HEK293 (cell line): ENCODE data around the gene LDLRAD4.

Experiments
- CTCF ChIA-PET: fragments of 350-600 bp; formaldehyde crosslinking; extraction: SDS; loops from one replicate; lab custom pipeline; 2021; ENCODE audit warnings: antibody characterized with exemption; lab: Yijun Ruan, JAX
- POLR2A ChIA-PET: fragments of 300-600 bp; formaldehyde crosslinking; extraction: SDS; loops from one replicate; lab custom pipeline; 2020; ENCODE audit warnings: antibody characterized with exemption, inconsistent platforms; lab: Yijun Ruan, JAX
- H3K27ac ChIP-seq: fragments of 200-500 bp; sonication (Bioruptor generic); 2 replicates; pipeline ENCODE4 v1.5.1; 2014; ENCODE audit warnings: low read depth, low read length, control low read depth, inconsistent platforms; ENCODE audit errors: extremely low read depth
- H3K36me3 ChIP-seq, 2 experiments: fragments of 200-500 bp in 1 of 2; sonication (Bioruptor generic) in 1 of 2; 1 replicate in 1 of 2; 2 replicates in 1 of 2; pipeline ENCODE4 v1.5.1; 2014 to 2017; ENCODE audit warnings: inconsistent platforms in 2 of 2, low read length in 2 of 2; ENCODE audit not compliant: control insufficient read depth in 2 of 2, insufficient read depth in 1 of 2
- H3K4me1 ChIP-seq: fragments of 200-500 bp; sonication (Bioruptor generic); 2 replicates; pipeline ENCODE4 v1.5.1; 2014; ENCODE audit warnings: mild to moderate bottlenecking, low read length, inconsistent platforms; ENCODE audit not compliant: control insufficient read depth, insufficient read depth
- H3K4me3 ChIP-seq: 2 replicates; pipeline ENCODE4 v1.5.1; 2011; ENCODE audit warnings: low read depth, mild to moderate bottlenecking, control low read depth, low read length, moderate library complexity
- H3K9me3 ChIP-seq: fragments of 200-500 bp; sonication (Bioruptor generic); 2 replicates; pipeline ENCODE4 v1.5.1; 2014; ENCODE audit warnings: low read depth, low read length, inconsistent platforms; ENCODE audit not compliant: control insufficient read depth, insufficient read depth
- GFI1B ChIP-seq: fragments of 450-650 bp; formaldehyde crosslinking; IDR thresholded peaks from 2 replicates; pipeline ENCODE4 v1.5.1; 2016; ENCODE audit warnings: missing biosample characterization, missing genetic modification characterization
- GLI2 ChIP-seq: fragments of 450-650 bp; formaldehyde crosslinking; IDR thresholded peaks from 2 replicates; pipeline ENCODE4; 2017; ENCODE audit warnings: missing biosample characterization, missing genetic modification characterization, low read depth, borderline replicate concordance
- GLI4 ChIP-seq: fragments of 450-650 bp; formaldehyde crosslinking; IDR thresholded peaks from 2 replicates; pipeline ENCODE4 v1.5.1; 2016; ENCODE audit warnings: missing biosample characterization, missing genetic modification characterization
- HOXC10 ChIP-seq: sonication (generic); formaldehyde crosslinking; IDR thresholded peaks from 2 replicates; pipeline ENCODE4 v1.8.1; 2023; ENCODE audit warnings: mild to moderate bottlenecking, missing genetic modification reagents
- KLF16 ChIP-seq: fragments of 450-650 bp; formaldehyde crosslinking; IDR thresholded peaks from 2 replicates; pipeline ENCODE4 v1.5.1; 2017; ENCODE audit warnings: missing biosample characterization, missing genetic modification characterization
- YY2 ChIP-seq: fragments of 450-650 bp; formaldehyde crosslinking; IDR thresholded peaks from 2 replicates; pipeline ENCODE4 v1.5.1; 2016; ENCODE audit warnings: missing biosample characterization, missing genetic modification characterization
- ZNF146 ChIP-seq: fragments of 450-650 bp; formaldehyde crosslinking; IDR thresholded peaks from 2 replicates; pipeline ENCODE4 v1.5.1; 2016; ENCODE audit warnings: missing biosample characterization, missing genetic modification characterization
- ZNF221 ChIP-seq: fragments of 450-650 bp; formaldehyde crosslinking; IDR thresholded peaks from 2 replicates; pipeline ENCODE4 v1.5.1; 2017; ENCODE audit warnings: missing biosample characterization, missing genetic modification characterization, borderline replicate concordance
- ZNF302 ChIP-seq: fragments of 450-650 bp; formaldehyde crosslinking; IDR thresholded peaks from 2 replicates; pipeline ENCODE4 v1.5.1; 2016; ENCODE audit warnings: missing biosample characterization, missing genetic modification characterization, low read depth
- ZNF529 ChIP-seq: fragments of 450-650 bp; formaldehyde crosslinking; IDR thresholded peaks from 2 replicates; pipeline ENCODE4 v1.5.1; 2017; ENCODE audit warnings: missing genetic modification characterization, missing biosample characterization; ENCODE audit not compliant: insufficient replicate concordance
- ZNF549 ChIP-seq: fragments of 450-650 bp; IDR thresholded peaks from 2 replicates; pipeline ENCODE4 v1.5.1; 2018; ENCODE audit warnings: missing biosample characterization, missing genetic modification characterization, mild to moderate bottlenecking, inconsistent platforms, moderate library complexity
- ZNF560 ChIP-seq: fragments of 450-650 bp; formaldehyde crosslinking; IDR thresholded peaks from 2 replicates; pipeline ENCODE4 v1.5.1; 2017; ENCODE audit warnings: missing biosample characterization, missing genetic modification characterization, borderline replicate concordance
- ZNF600 ChIP-seq: fragments of 450-650 bp; formaldehyde crosslinking; IDR thresholded peaks from 2 replicates; pipeline ENCODE4 v1.5.1; 2016; ENCODE audit warnings: missing biosample characterization, missing genetic modification characterization
- ZNF785 ChIP-seq: fragments of 450-650 bp; formaldehyde crosslinking; IDR thresholded peaks from 2 replicates; pipeline ENCODE4 v1.5.1; 2016; ENCODE audit warnings: missing biosample characterization, missing genetic modification characterization
- ZXDB ChIP-seq: fragments of 450-650 bp; formaldehyde crosslinking; IDR thresholded peaks from 2 replicates; pipeline ENCODE4 v1.5.1; 2016; ENCODE audit warnings: missing biosample characterization, missing genetic modification characterization
- TF ChIP-seq, protein P1 (sequence below): fragments of 450-650 bp; IDR thresholded peaks from 2 replicates; pipeline ENCODE4 v1.5.1; 2018; ENCODE audit warnings: missing biosample characterization, mild to moderate bottlenecking, missing genetic modification characterization
- TF ChIP-seq, protein P2 (sequence below): fragments of 450-650 bp; formaldehyde crosslinking; IDR thresholded peaks from 2 replicates; pipeline ENCODE4 v1.5.1; 2017; ENCODE audit warnings: missing biosample characterization, missing genetic modification characterization
- TF ChIP-seq, protein P3 (sequence below): fragments of 450-650 bp; formaldehyde crosslinking; IDR thresholded peaks from 2 replicates; pipeline ENCODE4 v1.5.1; 2016; ENCODE audit warnings: missing biosample characterization, missing genetic modification characterization
- TF ChIP-seq, protein P4 (sequence below): fragments of 450-650 bp; formaldehyde crosslinking; IDR thresholded peaks from 2 replicates; pipeline ENCODE4 v1.5.1; 2016; ENCODE audit warnings: missing biosample characterization, missing genetic modification characterization

LDLRAD4 gene

DNA sequence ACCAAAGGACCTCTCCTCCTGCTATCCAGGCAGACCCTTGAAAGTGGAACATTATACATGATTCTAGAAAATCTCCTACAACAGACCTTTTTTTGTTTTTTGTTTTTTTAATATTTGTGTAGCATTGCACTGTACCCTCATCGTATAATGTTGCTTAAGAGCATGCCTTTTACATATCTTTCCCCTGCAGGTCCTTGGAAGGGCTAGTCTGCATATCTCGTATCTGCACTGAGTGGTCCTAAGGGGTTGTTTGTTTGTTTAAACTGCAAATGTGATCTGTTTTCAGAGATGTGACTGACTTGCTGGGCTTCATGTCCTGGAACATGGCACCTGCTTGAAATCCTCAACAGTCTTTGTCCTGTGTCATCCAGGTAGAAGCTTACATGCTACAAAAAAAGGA, 303.7 kb downstream of the LDLRAD4 start:
- no peak overlapping the region for H3K27ac ChIP-seq
- ChIA-PET CTCF (interaction anchor here (0.6 to 2.1 kb wide), 3 partner anchors 21 to 553 kb away, joined by 3 to 8 read pairs (median 3); no protein-coding TSS in a partner anchor), POLR2A (no interaction called here)
- no peaks in the 10 kb centered on the region for H3K9me3 ChIP-seq
- no peaks in the 10 kb centered on the region for H3K36me3 ChIP-seq
- no peak overlapping the region for H3K4me3 ChIP-seq
- TF ChIP-seq ZNF785 (tag by site-specific recombination) (no peak), ZNF600 (no peak), KLF16 (tag by site-specific recombination) (no peak), YY2 (tag by site-specific recombination) (no peak), ZXDB (tag by site-specific recombination) (no peak), GLI4 (tag by site-specific recombination) (no peak), ZNF302 (tag by site-specific recombination) (no peak), ZNF529 (tag by site-specific recombination) (no peak), GLI2 (no peak), GFI1B (no peak), ZNF560 (tag by site-specific recombination) (no peak), ZNF146 (no peak), HOXC10 (CRISPR knock-in tag) (no peak), ZNF221 (tag by site-specific recombination) (no peak), ZNF549 (tag by site-specific recombination) (no peak)
- TF ChIP-seq, protein P1, sequence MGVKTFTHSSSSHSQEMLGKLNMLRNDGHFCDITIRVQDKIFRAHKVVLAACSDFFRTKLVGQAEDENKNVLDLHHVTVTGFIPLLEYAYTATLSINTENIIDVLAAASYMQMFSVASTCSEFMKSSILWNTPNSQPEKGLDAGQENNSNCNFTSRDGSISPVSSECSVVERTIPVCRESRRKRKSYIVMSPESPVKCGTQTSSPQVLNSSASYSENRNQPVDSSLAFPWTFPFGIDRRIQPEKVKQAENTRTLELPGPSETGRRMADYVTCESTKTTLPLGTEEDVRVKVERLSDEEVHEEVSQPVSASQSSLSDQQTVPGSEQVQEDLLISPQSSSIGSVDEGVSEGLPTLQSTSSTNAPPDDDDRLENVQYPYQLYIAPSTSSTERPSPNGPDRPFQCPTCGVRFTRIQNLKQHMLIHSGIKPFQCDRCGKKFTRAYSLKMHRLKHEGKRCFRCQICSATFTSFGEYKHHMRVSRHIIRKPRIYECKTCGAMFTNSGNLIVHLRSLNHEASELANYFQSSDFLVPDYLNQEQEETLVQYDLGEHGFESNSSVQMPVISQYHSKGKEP (tag by site-specific recombination), result no peak
- TF ChIP-seq, protein P2, sequence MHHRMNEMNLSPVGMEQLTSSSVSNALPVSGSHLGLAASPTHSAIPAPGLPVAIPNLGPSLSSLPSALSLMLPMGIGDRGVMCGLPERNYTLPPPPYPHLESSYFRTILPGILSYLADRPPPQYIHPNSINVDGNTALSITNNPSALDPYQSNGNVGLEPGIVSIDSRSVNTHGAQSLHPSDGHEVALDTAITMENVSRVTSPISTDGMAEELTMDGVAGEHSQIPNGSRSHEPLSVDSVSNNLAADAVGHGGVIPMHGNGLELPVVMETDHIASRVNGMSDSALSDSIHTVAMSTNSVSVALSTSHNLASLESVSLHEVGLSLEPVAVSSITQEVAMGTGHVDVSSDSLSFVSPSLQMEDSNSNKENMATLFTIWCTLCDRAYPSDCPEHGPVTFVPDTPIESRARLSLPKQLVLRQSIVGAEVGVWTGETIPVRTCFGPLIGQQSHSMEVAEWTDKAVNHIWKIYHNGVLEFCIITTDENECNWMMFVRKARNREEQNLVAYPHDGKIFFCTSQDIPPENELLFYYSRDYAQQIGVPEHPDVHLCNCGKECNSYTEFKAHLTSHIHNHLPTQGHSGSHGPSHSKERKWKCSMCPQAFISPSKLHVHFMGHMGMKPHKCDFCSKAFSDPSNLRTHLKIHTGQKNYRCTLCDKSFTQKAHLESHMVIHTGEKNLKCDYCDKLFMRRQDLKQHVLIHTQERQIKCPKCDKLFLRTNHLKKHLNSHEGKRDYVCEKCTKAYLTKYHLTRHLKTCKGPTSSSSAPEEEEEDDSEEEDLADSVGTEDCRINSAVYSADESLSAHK, result no peak
- TF ChIP-seq, protein P3, sequence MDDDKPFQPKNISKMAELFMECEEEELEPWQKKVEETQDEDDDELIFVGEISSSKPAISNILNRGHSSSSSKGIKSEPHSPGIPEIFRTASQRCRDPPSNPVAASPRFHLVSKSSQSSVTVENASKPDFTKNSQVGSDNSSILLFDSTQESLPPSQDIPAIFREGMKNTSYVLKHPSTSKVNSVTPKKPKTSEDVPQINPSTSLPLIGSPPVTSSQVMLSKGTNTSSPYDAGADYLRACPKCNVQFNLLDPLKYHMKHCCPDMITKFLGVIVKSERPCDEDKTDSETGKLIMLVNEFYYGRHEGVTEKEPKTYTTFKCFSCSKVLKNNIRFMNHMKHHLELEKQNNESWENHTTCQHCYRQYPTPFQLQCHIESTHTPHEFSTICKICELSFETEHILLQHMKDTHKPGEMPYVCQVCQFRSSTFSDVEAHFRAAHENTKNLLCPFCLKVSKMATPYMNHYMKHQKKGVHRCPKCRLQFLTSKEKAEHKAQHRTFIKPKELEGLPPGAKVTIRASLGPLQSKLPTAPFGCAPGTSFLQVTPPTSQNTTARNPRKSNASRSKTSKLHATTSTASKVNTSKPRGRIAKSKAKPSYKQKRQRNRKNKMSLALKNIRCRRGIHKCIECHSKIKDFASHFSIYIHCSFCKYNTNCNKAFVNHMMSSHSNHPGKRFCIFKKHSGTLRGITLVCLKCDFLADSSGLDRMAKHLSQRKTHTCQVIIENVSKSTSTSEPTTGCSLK, result no peak
- TF ChIP-seq, protein P4, sequence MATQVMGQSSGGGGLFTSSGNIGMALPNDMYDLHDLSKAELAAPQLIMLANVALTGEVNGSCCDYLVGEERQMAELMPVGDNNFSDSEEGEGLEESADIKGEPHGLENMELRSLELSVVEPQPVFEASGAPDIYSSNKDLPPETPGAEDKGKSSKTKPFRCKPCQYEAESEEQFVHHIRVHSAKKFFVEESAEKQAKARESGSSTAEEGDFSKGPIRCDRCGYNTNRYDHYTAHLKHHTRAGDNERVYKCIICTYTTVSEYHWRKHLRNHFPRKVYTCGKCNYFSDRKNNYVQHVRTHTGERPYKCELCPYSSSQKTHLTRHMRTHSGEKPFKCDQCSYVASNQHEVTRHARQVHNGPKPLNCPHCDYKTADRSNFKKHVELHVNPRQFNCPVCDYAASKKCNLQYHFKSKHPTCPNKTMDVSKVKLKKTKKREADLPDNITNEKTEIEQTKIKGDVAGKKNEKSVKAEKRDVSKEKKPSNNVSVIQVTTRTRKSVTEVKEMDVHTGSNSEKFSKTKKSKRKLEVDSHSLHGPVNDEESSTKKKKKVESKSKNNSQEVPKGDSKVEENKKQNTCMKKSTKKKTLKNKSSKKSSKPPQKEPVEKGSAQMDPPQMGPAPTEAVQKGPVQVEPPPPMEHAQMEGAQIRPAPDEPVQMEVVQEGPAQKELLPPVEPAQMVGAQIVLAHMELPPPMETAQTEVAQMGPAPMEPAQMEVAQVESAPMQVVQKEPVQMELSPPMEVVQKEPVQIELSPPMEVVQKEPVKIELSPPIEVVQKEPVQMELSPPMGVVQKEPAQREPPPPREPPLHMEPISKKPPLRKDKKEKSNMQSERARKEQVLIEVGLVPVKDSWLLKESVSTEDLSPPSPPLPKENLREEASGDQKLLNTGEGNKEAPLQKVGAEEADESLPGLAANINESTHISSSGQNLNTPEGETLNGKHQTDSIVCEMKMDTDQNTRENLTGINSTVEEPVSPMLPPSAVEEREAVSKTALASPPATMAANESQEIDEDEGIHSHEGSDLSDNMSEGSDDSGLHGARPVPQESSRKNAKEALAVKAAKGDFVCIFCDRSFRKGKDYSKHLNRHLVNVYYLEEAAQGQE (tag by site-specific recombination), result no peak
- H3K4me1 ChIP-seq, result no peaks in the 10 kb centered on the region
